ENCODE measurements around the gene KCTD16.

The KCTD16 gene

GRCh38 chr5:144230806-144231205 is 60.1 kb downstream of the KCTD16 start:
- no peak for TF ChIP-seq SP7 (tag by site-specific recombination; IDR thresholded peaks at IDR 0.05)
- TF ChIP-seq BCL11A (tag by site-specific recombination; IDR thresholded peaks at IDR 0.05; ENCODE audit: low read depth): no peak
- TF ChIP-seq ZNF148 (tag by site-specific recombination; IDR thresholded peaks at IDR 0.05; ENCODE audit: borderline replicate concordance): no peak
- no peak for TF ChIP-seq ZNF518A (tag by site-specific recombination; conservative IDR thresholded peaks at IDR 0.05; ENCODE audit: low read depth)
- no peak for TF ChIP-seq ZNF561 (tag by site-specific recombination; IDR thresholded peaks at IDR 0.05; ENCODE audit: borderline replicate concordance)
- no peak for TF ChIP-seq ZNF571 (tag by site-specific recombination; IDR thresholded peaks at IDR 0.05)
- TF ChIP-seq ZNF335 (tag by site-specific recombination; conservative IDR thresholded peaks at IDR 0.05): no peak
- TF ChIP-seq YY1 (tag by site-specific recombination; IDR thresholded peaks at IDR 0.05): no peak
- TF ChIP-seq PATZ1 (tag by site-specific recombination; IDR thresholded peaks at IDR 0.05): no peak
- TF ChIP-seq ZNF174 (tag by site-specific recombination; IDR thresholded peaks at IDR 0.05): no peak
- Histone ChIP-seq H3K9me3 (ENCODE audit: control insufficient read depth, insufficient read depth, low read depth, low read length) (no peaks in the 10 kb centered on the region), H3K36me3 (ENCODE audit: control insufficient read depth in 2 of 2, insufficient read depth in 1 of 2, low read length in 2 of 2) (no peaks in the 10 kb centered on the region), H3K4me3 (ENCODE audit: low read depth, low read length) (no peak overlapping the region), H3K4me1 (ENCODE audit: control insufficient read depth, insufficient read depth, low read length) (no peaks in the 10 kb centered on the region), H3K27ac (ENCODE audit: extremely low read depth, low read depth, low read length) (no peak overlapping the region)
- POLR2A ChIA-PET: no interaction called here
- CTCF ChIA-PET: interaction anchor here (1.1 kb wide), 1 partner anchor 26 kb away, joined by 5 read pairs; no protein-coding TSS in a partner anchor

GRCh38 chr5:144232285-144232684 is 61.6 kb downstream of the KCTD16 start:
- CTCF ChIA-PET: no interaction called here
- Histone ChIP-seq H3K4me1 (ENCODE audit: control insufficient read depth, insufficient read depth, low read length) (no peaks in the 10 kb centered on the region), H3K4me3 (ENCODE audit: low read depth, low read length) (no peak overlapping the region), H3K36me3 (ENCODE audit: control insufficient read depth in 2 of 2, insufficient read depth in 1 of 2, low read length in 2 of 2) (no peaks in the 10 kb centered on the region), H3K9me3 (ENCODE audit: control insufficient read depth, insufficient read depth, low read depth, low read length) (no peaks in the 10 kb centered on the region), H3K27ac (ENCODE audit: extremely low read depth, low read depth, low read length) (no peak overlapping the region)
- POLR2A ChIA-PET: no interaction called here
- TF ChIP-seq, protein P1, sequence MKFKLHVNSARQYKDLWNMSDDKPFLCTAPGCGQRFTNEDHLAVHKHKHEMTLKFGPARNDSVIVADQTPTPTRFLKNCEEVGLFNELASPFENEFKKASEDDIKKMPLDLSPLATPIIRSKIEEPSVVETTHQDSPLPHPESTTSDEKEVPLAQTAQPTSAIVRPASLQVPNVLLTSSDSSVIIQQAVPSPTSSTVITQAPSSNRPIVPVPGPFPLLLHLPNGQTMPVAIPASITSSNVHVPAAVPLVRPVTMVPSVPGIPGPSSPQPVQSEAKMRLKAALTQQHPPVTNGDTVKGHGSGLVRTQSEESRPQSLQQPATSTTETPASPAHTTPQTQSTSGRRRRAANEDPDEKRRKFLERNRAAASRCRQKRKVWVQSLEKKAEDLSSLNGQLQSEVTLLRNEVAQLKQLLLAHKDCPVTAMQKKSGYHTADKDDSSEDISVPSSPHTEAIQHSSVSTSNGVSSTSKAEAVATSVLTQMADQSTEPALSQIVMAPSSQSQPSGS (tag by site-specific recombination; IDR thresholded peaks at IDR 0.05; ENCODE audit: low read depth): no peak
- TF ChIP-seq, protein P2, sequence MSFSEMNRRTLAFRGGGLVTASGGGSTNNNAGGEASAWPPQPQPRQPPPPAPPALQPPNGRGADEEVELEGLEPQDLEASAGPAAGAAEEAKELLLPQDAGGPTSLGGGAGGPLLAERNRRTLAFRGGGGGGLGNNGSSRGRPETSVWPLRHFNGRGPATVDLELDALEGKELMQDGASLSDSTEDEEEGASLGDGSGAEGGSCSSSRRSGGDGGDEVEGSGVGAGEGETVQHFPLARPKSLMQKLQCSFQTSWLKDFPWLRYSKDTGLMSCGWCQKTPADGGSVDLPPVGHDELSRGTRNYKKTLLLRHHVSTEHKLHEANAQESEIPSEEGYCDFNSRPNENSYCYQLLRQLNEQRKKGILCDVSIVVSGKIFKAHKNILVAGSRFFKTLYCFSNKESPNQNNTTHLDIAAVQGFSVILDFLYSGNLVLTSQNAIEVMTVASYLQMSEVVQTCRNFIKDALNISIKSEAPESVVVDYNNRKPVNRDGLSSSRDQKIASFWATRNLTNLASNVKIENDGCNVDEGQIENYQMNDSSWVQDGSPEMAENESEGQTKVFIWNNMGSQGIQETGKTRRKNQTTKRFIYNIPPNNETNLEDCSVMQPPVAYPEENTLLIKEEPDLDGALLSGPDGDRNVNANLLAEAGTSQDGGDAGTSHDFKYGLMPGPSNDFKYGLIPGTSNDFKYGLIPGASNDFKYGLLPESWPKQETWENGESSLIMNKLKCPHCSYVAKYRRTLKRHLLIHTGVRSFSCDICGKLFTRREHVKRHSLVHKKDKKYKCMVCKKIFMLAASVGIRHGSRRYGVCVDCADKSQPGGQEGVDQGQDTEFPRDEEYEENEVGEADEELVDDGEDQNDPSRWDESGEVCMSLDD (tag by site-specific recombination; IDR thresholded peaks at IDR 0.05): no peak
- no peak for TF ChIP-seq ZBTB17 (tag by site-specific recombination; IDR thresholded peaks at IDR 0.05)
- TF ChIP-seq ZNF660 (tag by site-specific recombination; IDR thresholded peaks at IDR 0.05): no peak
- no peak for TF ChIP-seq TCF7L2 (IDR thresholded peaks at IDR 0.05; ENCODE audit: borderline replicate concordance, low read depth, low read length)
- TF ChIP-seq, protein P3, sequence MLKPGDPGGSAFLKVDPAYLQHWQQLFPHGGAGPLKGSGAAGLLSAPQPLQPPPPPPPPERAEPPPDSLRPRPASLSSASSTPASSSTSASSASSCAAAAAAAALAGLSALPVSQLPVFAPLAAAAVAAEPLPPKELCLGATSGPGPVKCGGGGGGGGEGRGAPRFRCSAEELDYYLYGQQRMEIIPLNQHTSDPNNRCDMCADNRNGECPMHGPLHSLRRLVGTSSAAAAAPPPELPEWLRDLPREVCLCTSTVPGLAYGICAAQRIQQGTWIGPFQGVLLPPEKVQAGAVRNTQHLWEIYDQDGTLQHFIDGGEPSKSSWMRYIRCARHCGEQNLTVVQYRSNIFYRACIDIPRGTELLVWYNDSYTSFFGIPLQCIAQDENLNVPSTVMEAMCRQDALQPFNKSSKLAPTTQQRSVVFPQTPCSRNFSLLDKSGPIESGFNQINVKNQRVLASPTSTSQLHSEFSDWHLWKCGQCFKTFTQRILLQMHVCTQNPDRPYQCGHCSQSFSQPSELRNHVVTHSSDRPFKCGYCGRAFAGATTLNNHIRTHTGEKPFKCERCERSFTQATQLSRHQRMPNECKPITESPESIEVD (tag by site-specific recombination; IDR thresholded peaks at IDR 0.05): no peak
- no peak for TF ChIP-seq MZF1 (tag by site-specific recombination; IDR thresholded peaks at IDR 0.05; ENCODE audit: borderline replicate concordance)
